ES-I3 (cell line): ENCODE measurements around the gene FETUB.

ENCODE experiments used
- H3K36me3 ChIP-seq: 2 replicates; pipeline ENCODE4 v1.6.1; 2013; ENCODE audit warnings: mild to moderate bottlenecking, low read length, control low read depth, moderate library complexity; ENCODE audit not compliant: insufficient read depth
- H3K4me1 ChIP-seq: 2 replicates; pipeline ENCODE4 v1.6.1; 2013; ENCODE audit warnings: mild to moderate bottlenecking, control low read depth, low read length; ENCODE audit not compliant: insufficient read depth
- H3K9ac ChIP-seq: 2 replicates; pipeline ENCODE4 v1.6.1; 2013; ENCODE audit warnings: low read depth, mild to moderate bottlenecking, low read length, moderate library complexity
- H3K9me3 ChIP-seq: 2 replicates; pipeline ENCODE4 v1.6.1; 2013; ENCODE audit warnings: mild to moderate bottlenecking, low read length, moderate library complexity; ENCODE audit not compliant: control insufficient read depth, insufficient read depth

FETUB gene

GRCh38 chr3:186636536-186636935, 3.7 kb upstream of the FETUB start:
- peaks cover 9% of the 10 kb centered on the region; the same call in 1 of the 2 replicates for H3K4me1 ChIP-seq
- no peaks in the 10 kb centered on the region for H3K9me3 ChIP-seq
- H3K36me3 ChIP-seq = no peaks in the 10 kb centered on the region
- H3K9ac ChIP-seq = no peak overlapping the region

DNA sequence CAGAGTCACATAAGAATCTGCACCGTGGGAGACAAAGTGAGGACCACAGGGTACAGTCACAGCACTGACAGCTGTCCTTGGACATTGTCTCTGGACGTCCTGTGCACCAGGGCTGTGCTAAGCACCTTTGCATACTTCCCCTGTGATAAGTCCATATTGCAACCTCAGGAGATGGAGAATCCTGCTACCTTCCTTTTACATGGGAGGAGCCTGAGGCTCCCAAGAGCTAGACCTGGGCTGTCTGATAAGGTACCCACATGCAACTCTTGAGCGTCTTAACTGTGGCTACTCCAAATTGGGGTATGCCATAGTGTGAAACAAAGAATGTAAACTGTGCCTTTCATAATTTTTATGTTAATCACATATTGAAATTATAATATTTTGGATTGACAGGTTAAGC, 2.5 kb upstream of the FETUB start:
- H3K9ac ChIP-seq = no peak overlapping the region
- H3K9me3 ChIP-seq = no peaks in the 10 kb centered on the region
- H3K4me1 ChIP-seq = peaks cover 10% of the 10 kb centered on the region; the same call in 1 of the 2 replicates
- no peaks in the 10 kb centered on the region for H3K36me3 ChIP-seq

DNA sequence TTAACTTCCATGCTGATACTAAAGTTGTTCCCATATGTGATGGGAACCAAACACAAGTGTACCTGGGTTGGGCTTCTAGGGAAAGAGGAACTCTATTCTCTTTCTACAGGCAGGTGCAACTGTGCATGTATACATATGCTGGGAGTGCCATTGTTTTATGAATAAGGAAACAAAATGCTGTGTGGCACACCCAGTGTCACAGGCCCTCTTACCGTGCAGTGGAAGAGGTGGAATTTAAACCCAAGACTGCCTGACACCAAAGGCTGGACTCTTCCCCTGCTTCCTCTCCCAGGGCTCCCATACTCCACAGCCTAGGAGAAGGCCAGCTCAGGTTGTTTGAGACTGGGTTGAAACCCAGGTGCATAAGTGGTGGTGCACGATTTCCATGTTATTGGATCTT, 1.9 kb upstream of the FETUB start:
- Histone ChIP-seq H3K4me1 (peaks cover 16% of the 10 kb centered on the region), H3K36me3 (no peaks in the 10 kb centered on the region), H3K9me3 (no peaks in the 10 kb centered on the region), H3K9ac (no peak overlapping the region)

DNA sequence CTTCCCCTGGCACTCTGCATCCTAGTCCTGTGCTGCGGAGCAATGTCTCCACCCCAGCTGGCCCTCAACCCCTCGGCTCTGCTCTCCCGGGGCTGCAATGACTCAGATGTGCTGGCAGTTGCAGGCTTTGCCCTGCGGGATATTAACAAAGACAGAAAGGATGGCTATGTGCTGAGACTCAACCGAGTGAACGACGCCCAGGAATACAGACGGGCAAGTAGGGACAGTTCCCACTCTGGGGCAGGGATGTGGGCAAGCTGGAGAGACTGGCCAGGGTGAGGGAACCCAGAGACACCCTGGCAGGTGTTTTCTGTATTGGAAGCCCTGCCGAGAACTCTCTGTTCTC, 247 bp downstream of the FETUB start:
- H3K36me3 ChIP-seq = no peaks in the 10 kb centered on the region
- no peak overlapping the region for H3K9ac ChIP-seq
- no peaks in the 10 kb centered on the region for H3K9me3 ChIP-seq
- H3K4me1 ChIP-seq = peaks cover 23% of the 10 kb centered on the region

DNA sequence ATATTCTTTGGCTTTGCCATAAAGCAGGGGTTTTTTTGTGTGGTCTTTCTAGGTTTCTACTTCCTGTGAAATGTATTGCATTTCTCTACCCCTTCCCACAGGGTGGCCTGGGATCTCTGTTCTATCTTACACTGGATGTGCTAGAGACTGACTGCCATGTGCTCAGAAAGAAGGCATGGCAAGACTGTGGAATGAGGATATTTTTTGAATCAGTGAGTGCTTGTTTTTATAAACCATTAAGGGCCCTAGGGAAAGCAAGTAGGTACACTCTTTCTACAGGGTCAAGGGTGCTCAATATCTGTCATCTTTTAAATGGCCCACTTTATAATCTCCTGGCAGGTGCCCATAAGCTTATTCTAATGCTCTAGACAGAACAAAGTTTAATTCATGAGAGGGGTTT, 730 bp downstream of the FETUB start:
- H3K9me3 ChIP-seq = no peaks in the 10 kb centered on the region
- peaks cover 23% of the 10 kb centered on the region for H3K4me1 ChIP-seq
- no peaks in the 10 kb centered on the region for H3K36me3 ChIP-seq
- no peak overlapping the region for H3K9ac ChIP-seq

GRCh38 chr3:186642014-186642413, 1.8 kb downstream of the FETUB start:
- Histone ChIP-seq H3K4me1 (peaks cover 23% of the 10 kb centered on the region), H3K36me3 (no peaks in the 10 kb centered on the region), H3K9me3 (no peaks in the 10 kb centered on the region), H3K9ac (no peak overlapping the region)

DNA sequence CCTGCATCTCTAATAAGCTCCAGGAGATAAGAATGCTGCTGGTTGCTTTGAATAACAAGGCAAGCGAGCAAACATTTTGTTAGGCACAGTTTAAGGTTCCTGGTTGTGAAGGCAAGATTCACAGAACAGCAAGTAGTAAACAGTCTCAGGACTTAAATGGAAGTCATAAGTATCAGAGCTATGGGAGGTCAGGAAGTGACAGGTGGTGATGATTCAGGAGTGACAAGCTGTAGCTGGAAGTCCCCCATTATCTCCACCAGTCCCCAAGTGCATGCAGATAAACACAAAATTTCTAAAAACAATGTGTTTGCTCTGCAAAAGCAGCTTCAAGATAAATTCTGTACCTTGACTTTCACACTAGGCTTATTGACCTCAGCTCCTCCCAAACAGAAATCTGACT, 3.3 kb downstream of the FETUB start:
- no peak overlapping the region for H3K9ac ChIP-seq
- no peaks in the 10 kb centered on the region for H3K9me3 ChIP-seq
- peaks cover 23% of the 10 kb centered on the region for H3K4me1 ChIP-seq
- no peaks in the 10 kb centered on the region for H3K36me3 ChIP-seq

DNA sequence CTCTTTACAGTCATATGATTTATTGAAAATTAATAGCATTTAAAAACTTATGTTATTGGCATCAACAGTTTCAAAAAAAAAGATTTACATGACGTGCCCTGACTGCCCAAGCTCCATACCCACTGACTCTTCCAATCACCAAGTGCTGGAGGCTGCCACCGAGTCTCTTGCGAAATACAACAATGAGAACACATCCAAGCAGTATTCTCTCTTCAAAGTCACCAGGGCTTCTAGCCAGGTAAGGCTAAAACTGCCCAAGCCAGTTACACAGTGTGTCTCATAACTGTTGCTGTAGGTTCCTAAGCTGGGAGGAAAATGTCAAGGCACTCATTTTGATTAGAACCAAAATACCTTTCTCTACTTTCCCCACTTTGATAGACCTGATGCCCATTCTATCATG, 4.5 kb downstream of the FETUB start:
- Histone ChIP-seq H3K4me1 (peaks cover 23% of the 10 kb centered on the region), H3K9ac (no peak overlapping the region), H3K9me3 (no peaks in the 10 kb centered on the region), H3K36me3 (no peaks in the 10 kb centered on the region)

- Histone ChIP-seq H3K36me3 (no peaks in the 10 kb centered on the region), H3K9ac (no peak overlapping the region), H3K4me1 (peaks cover 14% of the 10 kb centered on the region), H3K9me3 (no peaks in the 10 kb centered on the region)
Measured at GRCh38 chr3:186646106-186646505, 5.9 kb downstream of the FETUB start.

GRCh38 chr3:186646841-186647240, 6.6 kb downstream of the FETUB start:
- peaks cover 14% of the 10 kb centered on the region for H3K4me1 ChIP-seq
- no peaks in the 10 kb centered on the region for H3K36me3 ChIP-seq
- no peaks in the 10 kb centered on the region for H3K9me3 ChIP-seq
- no peak overlapping the region for H3K9ac ChIP-seq

DNA sequence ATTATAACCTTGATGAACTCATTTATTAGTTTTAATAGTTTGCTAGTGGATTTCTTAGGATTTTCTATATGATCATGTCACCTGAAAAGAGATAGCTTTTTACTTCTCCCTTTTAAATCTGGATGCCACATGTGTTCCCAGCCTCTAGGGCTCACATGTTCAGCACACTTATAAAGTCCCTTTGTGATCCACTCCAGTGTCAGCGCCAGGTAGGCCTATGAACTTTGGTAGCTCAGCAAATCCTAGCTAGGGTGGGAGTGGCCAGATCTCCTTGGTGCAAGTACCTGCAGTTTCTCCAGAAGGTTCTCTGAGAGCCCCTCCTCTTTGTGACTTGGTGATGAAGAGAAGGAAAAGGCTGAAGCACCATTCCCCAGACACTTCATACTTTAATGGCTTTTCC, 8.7 kb downstream of the FETUB start:
- Histone ChIP-seq H3K36me3 (no peaks in the 10 kb centered on the region), H3K4me1 (peaks cover 2% of the 10 kb centered on the region; the same call in 1 of the 2 replicates), H3K9me3 (no peaks in the 10 kb centered on the region), H3K9ac (no peak overlapping the region)

- no peaks in the 10 kb centered on the region; the same call in 1 of the 2 replicates for H3K9me3 ChIP-seq
- H3K36me3 ChIP-seq = peaks cover 3% of the 10 kb centered on the region; the same call in 1 of the 2 replicates
- no peak overlapping the region for H3K9ac ChIP-seq
Measured at GRCh38 chr3:186651678-186652215, 11.5 kb downstream of the FETUB start.

DNA sequence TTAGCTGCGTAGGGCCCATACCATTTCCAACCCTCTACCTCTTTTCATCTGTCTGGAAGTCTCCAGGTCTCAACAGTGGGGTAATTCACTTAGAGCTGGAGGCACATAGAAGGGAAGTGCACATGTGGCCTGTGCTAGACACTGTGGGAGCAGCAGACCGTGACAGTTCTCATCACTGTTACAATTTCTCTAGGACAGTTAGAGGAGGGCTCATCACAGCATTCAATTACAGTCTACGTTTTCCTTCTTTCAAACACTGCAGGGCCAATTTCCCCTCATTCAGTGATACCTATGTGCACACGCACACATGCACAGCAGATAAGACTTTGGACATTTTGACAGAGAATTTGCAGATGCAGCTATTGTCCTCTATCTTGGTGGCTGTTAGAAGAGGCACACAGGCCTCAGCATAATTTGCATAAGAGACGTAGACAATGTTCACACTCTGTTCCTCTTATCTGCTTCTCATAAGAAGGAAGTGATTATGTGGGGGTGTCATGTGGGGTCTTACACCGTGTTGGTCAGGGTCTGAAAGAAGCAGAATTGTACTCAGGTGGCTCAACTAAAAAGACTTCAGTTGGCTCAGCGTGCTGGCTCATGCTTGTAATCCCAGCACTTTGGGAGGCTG, 13.0 kb downstream of the FETUB start:
- Histone ChIP-seq H3K4me1 (peaks cover 9% of the 10 kb centered on the region; the same call in 1 of the 2 replicates), H3K9ac (no peak overlapping the region)

More at GRCh38 chr3:186651678-186652215, 11.5 kb downstream of the FETUB start:
- peaks cover 9% of the 10 kb centered on the region; the same call in 1 of the 2 replicates for H3K4me1 ChIP-seq

GRCh38 chr3:186653984-186654383, 13.8 kb downstream of the FETUB start:
- no peak overlapping the region for H3K9ac ChIP-seq
- H3K4me1 ChIP-seq = peaks cover 9% of the 10 kb centered on the region; the same call in 1 of the 2 replicates
- H3K36me3 ChIP-seq = peaks cover 3% of the 10 kb centered on the region; the same call in 1 of the 2 replicates
- H3K9me3 ChIP-seq = no peaks in the 10 kb centered on the region; the same call in 1 of the 2 replicates

More for the DNA sequence above, 13.0 kb downstream of the FETUB start:
- no peaks in the 10 kb centered on the region; the same call in 1 of the 2 replicates for H3K9me3 ChIP-seq
- H3K36me3 ChIP-seq = peaks cover 3% of the 10 kb centered on the region; the same call in 1 of the 2 replicates
